Stimulated activated CD4-positive, alpha-beta T cell treated with anti-CD3 and anti-CD28 coated beads, Interleukin-2, amount 100 ng/mL, for 48 hours (primary cell): ENCODE data around the gene LRP3.
A peak's percentile ranks its signal among the peaks of the same experiment; 100 is the strongest.
"Not testable (repeated sequence)": the region's sequence is repeated elsewhere in the genome, so short reads cannot be mapped to it uniquely, and the experiment has no call there.

ENCODE experiments used
- DNase-seq, 2 donors: peaks; one replicate each; pipeline ENCODE4 v3.0.0-alpha.2; 2020

The LRP3 gene

DNA sequence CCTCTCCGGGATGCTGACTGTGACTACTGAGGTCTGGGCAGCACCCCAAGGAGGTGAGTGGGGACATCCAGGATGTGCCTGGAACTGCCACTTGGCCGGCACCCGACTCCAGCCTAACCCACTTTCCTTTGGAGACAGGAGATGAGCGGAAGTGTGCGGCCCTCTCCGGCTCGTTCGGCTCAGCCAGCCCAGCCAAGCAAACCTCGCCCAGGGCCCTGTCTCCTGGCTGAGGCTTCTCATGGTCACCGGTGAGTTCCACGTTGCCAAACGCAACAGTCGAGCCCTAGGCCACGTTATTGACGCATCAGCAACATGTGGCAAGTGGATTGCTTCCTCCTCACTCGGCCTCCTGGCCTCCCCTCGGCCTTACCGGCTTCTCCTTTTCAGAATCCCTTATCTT is 26.0 kb downstream of the LRP3 start:
- DNase-seq: no peak

GRCh38 chr19:33220735-33221134 is 26.6 kb downstream of the LRP3 start:
- DNase-seq: no peak

DNA sequence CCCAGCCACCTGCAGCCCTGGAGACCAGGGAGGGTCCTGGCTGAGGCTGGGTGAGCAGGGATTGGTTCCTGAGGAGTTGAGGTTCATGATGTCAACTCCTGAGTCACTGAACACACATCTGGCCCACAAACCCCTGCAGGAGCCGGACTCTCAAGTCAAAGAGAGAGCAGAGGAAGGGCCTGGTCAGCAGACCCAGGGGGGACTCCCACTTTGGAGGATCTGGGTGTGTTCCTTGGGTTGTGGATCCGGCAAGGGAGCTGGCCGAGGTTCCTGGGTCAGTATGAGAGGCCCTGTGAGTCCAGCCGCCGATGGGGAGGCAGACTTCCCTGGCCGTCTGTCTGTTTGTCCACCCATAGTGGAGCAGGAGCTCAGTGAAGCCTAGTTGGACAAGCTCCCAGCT is 27.5 kb downstream of the LRP3 start:
- DNase-seq: no peak

DNA sequence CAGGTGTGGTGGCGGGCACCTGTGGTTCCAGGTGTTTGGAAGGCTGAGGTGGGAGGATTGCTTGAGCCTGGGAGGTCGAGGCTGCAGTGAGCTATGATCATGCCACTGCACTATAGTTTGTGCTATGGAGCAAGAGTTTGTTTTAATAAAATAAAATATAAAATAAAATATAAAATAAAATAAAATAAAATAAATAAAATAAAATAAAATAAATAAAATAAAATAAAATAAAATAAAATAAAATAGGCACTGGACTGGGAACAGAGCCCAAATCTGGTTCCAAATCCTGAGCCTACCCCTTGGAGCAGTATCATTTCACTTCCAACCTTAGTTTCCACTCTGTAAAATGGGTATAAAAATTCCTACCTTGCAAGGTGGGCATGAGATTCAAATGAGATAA is 28.1 kb downstream of the LRP3 start:
- not testable (repeated sequence) for DNase-seq

DNA sequence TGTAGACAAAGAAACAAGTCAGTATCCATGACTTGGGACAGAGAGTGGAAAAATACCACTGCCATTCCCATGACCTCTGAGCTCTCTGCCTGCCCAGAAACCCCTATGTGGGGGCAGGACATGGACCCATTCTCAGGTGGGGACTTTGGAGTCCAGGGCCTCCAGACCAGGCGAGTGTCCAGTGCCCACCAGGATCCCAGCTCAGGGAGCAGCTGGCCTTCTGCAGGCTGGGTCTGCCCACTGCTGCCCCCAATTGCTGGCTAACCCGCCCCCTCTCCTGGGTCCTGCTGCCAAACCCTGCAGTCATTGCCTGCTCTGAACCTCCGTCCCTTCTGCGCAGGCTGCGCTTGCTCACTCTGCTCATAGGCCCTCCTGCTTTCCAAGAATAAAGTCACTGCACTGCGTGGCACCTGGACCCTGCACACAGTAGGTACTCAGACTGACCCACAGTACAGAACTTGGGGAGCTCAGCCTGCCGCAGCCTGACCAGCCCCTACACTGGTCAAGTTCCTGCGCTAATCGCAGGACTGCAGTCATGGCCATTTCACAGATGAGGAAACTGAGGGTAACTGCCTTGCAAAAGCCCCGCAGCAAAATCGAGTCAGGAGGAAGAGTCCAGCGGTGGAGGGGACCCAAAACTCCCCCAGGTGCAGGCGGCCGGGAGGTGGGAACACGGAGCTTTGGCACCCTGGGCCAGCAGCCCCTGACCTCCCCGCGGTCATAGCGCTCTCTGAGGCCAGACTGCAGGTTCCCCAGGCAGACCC is 30.7 kb downstream of the LRP3 start:
- DNase-seq: no peak

- DNase-seq: no peak
Observed at GRCh38 chr19:33225458-33225926, 31.4 kb downstream of the LRP3 start, which contains the start of gene SLC7A10. SLC7A10 (minus strand) TSS chr19:33225850; CDS start chr19:33225703, 147 bp downstream.

GRCh38 chr19:33226550-33227241 is 32.6 kb downstream of the LRP3 start:
- DNase-seq: no peak

DNA sequence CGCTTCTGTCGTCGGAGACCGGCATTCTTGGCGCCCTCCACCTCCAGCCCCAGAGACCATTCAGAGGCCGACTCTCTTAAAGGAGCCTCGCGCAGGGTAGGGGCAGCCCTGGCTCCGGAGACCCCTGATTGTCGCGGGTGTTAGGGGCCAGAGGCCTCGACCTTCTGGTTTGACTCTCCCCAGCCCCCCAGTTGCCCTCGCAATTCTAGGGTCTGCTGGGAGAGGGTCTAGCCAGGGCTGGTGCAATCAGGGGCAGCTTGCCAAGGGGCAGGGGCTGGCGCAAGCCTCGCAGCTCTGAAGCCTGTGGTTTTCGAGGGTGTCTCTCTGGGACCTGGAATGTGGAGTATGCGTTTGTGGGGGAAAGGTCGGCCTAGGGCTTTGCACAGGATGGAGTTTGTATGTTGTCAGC is 33.1 kb downstream of the LRP3 start:
- no peak for DNase-seq

DNA sequence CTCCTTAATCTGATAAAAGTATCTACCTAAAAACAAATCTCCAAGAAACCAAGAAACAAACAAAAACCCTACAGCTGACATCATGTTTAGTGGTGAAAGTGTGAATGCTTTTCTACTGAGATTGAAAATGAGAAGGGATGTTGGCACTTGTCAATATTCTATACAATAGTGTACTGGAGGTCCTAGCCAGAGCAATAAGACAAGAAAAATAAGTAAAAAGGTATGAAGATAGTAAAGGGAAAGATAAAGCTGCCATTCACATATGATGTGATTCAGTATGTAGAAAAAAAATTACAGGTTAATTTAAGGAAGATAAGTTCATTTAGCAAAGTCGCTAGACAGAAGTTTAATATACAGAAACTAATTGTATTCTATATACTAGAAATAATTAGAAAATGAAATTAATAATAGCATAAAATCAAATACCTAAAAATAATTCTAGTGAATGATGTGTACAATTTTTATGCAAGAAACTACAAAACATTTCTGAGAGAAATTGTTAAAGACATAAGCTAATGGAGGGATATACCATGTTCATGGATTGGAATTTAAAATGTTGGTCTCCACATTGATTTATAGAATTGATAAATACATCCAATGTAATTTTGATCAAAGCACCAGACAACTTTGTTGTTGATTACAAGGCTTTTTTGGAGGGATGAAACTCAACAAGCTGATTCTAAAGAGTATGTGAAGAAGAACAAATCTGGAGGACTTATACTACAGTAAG is 33.9 kb downstream of the LRP3 start:
- no peak for DNase-seq

DNA sequence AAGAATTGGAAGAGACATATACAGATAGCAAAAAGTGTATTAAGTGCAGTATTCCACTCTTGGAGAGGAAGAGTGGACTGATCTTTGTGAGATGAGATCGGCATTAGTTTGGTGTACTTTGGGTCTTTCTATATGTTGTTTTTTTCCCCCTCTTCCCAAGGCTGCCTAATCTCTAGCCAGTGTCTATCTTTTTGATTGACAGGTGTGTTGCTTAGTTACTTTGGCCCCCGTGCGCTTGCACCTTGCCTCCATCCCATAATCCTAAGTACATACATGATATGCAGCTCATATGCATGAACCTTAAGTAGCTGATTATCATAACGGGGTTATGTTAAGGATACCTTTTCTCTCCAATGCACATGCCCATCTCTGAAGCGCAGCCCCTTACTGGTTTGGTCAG is 35.8 kb downstream of the LRP3 start:
- DNase-seq: no peak

GRCh38 chr19:33231511-33231910 is 37.4 kb downstream of the LRP3 start:
- no peak for DNase-seq

GRCh38 chr19:33232656-33233055 is 38.5 kb downstream of the LRP3 start:
- DNase-seq: no peak

GRCh38 chr19:33233056-33233873 is 39.1 kb downstream of the LRP3 start:
- no peak for DNase-seq

GRCh38 chr19:33234092-33234491 is 40.0 kb downstream of the LRP3 start:
- DNase-seq: no peak

DNA sequence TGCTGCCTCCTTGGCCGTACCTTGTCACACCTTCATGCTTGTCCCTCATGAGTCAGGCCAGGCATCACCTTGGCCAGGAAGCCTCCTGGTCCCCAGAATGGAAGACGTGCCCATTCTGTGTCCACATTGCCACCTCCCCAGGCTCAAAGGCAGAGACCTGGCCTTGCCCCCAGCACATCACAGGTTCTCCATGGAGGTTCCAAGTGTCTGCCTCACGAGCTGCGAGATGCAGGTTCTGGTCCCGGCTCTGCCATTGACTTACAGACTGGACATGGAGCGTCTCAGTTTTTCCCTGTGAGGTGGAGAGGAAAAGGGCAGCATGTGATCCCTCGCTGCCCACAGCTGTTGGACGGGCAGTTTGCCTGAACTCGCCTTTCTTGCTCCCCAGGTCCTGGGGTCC is 40.6 kb downstream of the LRP3 start:
- no peak for DNase-seq

- peak; percentile 80 to 86 for DNase-seq
Observed at GRCh38 chr19:33235269-33235995, 41.3 kb downstream of the LRP3 start.

DNA sequence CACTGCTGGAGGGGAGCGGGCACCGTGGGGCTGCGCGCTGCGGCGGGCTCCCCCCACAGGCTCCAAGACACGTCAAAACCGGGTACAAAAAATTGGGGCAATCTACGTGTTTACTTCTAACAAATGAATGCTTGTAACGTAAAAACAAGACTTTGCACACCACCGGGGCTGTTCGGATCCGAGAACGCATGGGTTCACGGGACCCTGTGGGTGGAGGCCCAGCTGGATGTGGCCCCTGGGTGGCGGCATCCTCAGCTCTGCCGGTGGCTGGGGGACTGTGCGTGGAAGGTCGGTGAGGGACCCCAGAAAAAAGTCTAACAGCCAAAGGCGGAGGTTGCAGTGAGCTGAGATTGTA is 41.8 kb downstream of the LRP3 start:
- DNase-seq: no peak

DNA sequence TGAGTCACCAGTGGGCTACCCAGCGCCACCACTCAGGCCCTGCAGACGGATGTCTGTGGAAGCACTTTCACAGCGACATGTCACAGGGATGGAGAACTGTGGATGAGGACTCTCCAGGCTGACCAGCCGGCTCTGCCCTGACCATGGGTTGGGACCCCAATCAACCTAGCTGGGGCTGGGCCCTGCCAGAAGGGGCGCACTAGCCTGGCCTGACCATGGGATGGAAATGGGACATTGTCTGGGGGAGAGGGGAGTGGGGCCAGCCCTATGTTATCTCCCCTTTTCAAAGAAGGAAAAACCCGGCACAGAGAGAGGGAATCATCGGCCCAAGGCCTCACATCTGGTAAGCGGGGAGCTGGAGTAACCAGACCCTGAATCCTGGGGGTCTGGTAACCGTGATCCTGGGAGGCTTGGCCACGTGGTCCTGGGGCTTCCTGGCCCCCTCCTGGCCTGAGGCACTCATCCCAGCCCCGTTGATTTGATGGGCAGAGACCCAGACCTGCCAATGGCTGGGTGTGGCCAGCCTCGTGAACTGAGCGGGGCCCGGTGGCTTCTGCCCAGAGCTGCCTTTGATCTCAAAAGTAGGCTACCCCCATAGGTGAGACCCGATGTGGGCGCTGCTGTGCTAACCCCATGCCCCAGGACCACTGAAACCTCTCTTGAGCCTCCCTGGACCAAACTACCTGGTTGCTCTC is 42.7 kb downstream of the LRP3 start:
- DNase-seq: no peak

GRCh38 chr19:33238481-33239149 is 44.5 kb downstream of the LRP3 start:
- no peak for DNase-seq

DNA sequence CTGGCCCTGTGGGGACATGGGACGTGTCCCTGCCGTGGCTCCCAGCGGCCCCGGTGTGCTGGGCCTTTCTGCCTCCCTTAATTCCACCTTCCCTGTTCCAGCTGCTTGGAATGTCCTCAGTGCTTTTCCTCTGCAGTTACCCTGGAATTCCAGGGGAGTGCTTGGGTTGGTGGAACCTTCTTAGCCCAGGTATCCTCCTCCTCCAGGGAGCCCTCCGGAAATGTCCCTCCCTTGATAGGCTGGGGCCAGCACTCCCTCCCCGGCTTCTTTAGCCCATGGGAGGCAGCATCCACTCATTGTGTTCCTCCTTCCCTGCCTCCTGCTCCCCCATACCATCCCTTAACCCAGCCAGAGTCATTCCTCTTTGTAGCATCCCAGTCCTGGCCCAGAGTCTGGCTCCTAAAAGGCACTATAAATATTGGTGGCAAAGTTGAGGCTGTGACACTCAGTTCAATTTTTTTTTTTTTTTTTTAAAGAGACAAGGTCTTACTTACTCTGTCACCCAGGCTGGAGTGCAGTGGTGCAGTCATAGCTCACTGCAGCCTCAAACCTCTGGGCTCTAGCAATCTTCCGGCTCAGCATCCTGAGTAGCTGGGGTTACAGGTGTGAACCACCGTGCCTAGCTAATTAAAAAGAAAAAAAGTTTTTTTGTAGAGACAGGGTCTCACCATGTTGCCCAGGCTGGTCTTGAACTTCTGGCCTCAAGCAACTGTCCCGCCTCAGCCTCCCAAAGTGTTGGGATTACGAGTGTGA is 45.3 kb downstream of the LRP3 start:
- no peak for DNase-seq
